AG09309 (cell line): ENCODE data around the gene SDSL.

Source experiments
- DNase-seq: peaks from one replicate; pipeline ENCODE4 v3.0.0-alpha.2; 2010; ENCODE audit warnings: low read depth
- H3K4me3 ChIP-seq: 2 replicates; pipeline ENCODE4 v1.5.1; 2011; ENCODE audit warnings: mild to moderate bottlenecking, low read depth, low read length, moderate library complexity; ENCODE audit not compliant: control insufficient read depth
- CTCF ChIP-seq: IDR thresholded peaks from 2 replicates; pipeline ENCODE4 v1.5.1; 2011; ENCODE audit warnings: mild to moderate bottlenecking, low read depth, low read length, inconsistent platforms; ENCODE audit not compliant: insufficient read depth, control insufficient read depth; ENCODE audit errors: missing control alignments

The SDSL gene

DNA sequence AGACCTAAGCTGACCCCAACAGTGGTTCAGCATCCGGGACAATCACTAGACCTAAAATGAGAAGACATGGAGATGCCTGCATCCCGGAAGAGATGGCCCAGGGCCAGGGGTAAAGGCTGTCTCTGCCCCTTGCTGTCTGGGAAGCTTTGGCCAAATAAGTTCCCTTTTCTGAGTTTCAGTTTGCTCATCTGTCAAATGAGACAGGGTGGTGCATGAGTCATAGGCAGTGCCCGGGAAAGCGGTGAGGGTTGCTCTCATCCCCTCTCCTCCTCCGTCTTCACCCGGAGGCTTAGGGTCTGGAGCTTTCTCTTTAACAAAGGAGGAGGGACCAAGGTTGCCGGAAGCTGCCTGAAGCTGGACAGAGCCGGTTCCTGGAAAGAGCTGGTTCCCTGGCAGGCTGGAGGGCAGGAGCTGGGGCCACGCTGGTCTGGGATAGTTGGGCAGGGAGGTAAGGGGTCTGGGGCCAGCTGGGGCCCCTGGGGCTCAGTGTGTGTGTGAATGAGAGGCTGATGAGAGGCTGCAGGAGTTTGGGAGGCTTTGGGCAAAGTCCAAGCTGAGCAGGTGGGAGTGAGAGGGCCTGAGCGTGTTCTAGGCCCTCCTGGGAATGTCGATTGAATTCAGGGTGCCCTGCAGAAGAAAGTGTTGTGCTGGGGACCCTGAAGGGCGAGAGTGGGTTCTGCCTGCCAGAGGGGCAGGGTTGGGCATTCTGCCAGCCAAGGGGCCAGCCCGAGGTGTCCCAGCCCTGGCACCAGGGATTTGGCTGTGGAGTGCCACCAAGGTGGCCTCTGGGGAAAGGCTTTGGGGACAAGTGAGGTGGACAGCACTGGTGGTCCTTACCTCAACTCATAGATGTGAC, at the start of gene SDSL:
Gene SDSL, plus strand, starts transcription at position 351 of the 856 bp plus-strand sequence. CDS start 5,603 bp downstream, outside the sequence.
- DNase-seq, result peak; percentile 57
- H3K4me3 ChIP-seq, result peak within 1 kb of the TSS; percentile 65
- TF ChIP-seq CTCF, result no peak

DNA sequence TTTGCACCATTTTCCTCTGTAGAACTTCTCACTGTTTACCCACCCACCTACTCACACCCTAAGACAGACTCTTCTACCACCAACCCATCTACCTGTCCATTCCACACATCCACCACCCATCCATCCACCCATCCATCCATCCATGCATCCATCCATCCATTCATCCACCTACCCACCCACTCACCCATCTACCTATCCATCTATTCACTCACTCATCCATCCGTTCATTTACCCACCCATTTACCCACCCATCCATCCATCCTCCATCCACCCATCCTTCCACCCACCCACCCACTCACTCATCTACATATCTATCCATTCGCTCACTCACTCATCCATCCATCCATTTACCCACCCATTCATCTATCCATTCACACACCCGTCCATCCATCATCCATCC, 48.7 kb upstream of the SDSL start:
- no peak for DNase-seq
- H3K4me3 ChIP-seq, result no peak overlapping the region
- TF ChIP-seq CTCF, result no peak

GRCh38 chr12:113373969-113374368, 48.2 kb upstream of the SDSL start:
- TF ChIP-seq CTCF, result no peak
- no peak for DNase-seq
- no peak overlapping the region for H3K4me3 ChIP-seq

DNA sequence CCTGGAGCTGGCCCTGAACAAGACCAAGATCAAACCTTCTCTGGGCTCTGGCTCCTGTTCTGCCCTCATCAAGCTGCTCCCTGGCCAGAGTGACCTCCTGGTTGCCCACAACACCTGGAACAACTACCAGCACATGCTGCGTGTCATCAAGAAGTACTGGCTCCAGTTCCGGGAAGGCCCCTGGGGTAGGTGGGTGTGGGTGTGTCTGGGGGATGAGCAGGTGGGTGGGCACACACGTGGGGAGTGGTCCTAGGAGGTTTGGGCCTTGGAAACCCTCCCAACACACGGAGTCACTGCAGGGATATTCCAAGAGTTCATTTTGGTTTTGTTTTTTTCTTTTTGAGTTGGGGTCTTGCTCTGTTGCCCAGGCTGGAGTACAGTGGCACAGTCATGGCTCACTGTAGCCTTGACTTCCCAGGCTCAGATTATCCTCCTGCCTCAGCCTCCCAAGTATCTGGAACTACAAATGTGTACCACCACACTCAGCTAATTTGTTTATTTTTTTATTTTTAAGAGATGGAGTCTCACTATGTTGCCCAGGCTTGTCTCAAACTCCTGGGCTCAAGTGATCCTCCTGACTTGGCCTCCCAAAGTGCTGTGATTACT, 47.3 kb upstream of the SDSL start:
- no peak for TF ChIP-seq CTCF
- no peak overlapping the region for H3K4me3 ChIP-seq
- DNase-seq, result no peak

GRCh38 chr12:113378291-113378690, 43.9 kb upstream of the SDSL start:
- no peak for DNase-seq
- no peak for TF ChIP-seq CTCF
- no peak overlapping the region for H3K4me3 ChIP-seq

- H3K4me3 ChIP-seq, result no peak overlapping the region
- DNase-seq, result no peak
- no peak for TF ChIP-seq CTCF
These were observed 41.0 kb upstream of the SDSL start for GRCh38 chr12:113381220-113381619.
